ENCODE results near the gene TFPI. TPM values are rescaled to one million over a fixed set of nuclear protein-coding genes. Genes with fewer than 3 reads are reported as not detected.

The TFPI gene
- total RNA-seq, 1 experiment from 2014 or later, result 8.4 TPM

DNA sequence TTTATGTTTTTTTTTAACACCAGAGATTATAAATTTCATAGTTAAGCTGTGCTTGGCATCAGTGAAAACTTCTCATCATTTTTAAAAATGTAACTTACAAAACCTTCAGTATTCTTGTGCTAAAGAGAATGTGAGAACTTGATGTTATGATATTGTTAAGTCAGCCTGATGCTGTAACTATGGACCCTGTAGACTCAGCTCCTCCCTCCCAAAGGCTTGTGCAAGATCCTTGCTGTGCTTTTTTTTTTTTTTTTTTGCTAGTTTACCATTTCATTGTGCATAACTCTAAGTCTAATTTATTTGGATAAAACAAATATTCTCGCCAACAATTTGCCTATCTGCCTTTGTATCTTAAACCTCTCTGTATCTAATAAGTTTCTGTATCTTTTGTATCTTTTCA, 12.9 kb upstream of the TFPI start (continued):
- TF ChIP-seq FOXJ3 (CRISPR knock-in tag; IDR thresholded peaks at IDR 0.05; ENCODE audit: borderline replicate concordance), result no peak
- no peak for TF ChIP-seq ZNF423 (CRISPR knock-in tag; IDR thresholded peaks at IDR 0.05)
- TF ChIP-seq ZBTB21 (CRISPR knock-in tag; IDR thresholded peaks at IDR 0.05; ENCODE audit: borderline replicate concordance), result no peak
- TF ChIP-seq SMAD3 (CRISPR knock-in tag; IDR thresholded peaks at IDR 0.05; ENCODE audit: borderline replicate concordance), result no peak
- TF ChIP-seq FOXP1 (CRISPR knock-in tag; IDR thresholded peaks at IDR 0.05; ENCODE audit: borderline replicate concordance), result no peak
- TF ChIP-seq, protein P1, sequence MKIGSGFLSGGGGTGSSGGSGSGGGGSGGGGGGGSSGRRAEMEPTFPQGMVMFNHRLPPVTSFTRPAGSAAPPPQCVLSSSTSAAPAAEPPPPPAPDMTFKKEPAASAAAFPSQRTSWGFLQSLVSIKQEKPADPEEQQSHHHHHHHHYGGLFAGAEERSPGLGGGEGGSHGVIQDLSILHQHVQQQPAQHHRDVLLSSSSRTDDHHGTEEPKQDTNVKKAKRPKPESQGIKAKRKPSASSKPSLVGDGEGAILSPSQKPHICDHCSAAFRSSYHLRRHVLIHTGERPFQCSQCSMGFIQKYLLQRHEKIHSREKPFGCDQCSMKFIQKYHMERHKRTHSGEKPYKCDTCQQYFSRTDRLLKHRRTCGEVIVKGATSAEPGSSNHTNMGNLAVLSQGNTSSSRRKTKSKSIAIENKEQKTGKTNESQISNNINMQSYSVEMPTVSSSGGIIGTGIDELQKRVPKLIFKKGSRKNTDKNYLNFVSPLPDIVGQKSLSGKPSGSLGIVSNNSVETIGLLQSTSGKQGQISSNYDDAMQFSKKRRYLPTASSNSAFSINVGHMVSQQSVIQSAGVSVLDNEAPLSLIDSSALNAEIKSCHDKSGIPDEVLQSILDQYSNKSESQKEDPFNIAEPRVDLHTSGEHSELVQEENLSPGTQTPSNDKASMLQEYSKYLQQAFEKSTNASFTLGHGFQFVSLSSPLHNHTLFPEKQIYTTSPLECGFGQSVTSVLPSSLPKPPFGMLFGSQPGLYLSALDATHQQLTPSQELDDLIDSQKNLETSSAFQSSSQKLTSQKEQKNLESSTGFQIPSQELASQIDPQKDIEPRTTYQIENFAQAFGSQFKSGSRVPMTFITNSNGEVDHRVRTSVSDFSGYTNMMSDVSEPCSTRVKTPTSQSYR (CRISPR knock-in tag; IDR thresholded peaks at IDR 0.05), result no peak

DNA sequence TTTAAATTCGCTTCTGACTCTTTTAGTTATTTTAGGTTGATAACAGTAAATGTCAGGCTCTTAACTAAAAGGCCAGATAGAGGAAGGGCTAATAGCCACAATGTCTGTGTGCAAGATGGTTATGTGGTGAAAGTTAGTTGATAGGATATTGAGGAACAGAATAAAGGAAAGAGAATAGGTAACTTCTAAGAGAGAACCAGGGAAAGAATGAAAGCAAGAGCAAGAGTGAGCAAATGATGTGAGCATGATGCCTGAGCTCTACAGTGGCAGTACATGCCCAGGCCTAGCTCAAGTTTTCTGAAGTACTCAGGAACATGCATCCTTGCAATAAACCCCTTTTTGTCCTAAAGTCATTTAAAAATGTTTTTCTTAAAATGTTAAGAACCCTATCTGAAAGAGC, 12.5 kb upstream of the TFPI start:
- POLR2A ChIA-PET, result no interaction called here
- Mint-ChIP-seq H3K27ac (peak overlapping the region; percentile 85), H3K27me3 (ENCODE audit: low read depth) (no peaks in the 10 kb centered on the region), H3K4me3 (no peak overlapping the region), H3K4me1 (peaks cover 31% of the 10 kb centered on the region), H3K9me3 (no peaks in the 10 kb centered on the region), H3K36me3 (peaks cover 7% of the 10 kb centered on the region)
- ATAC-seq (peak; percentile 55), DNase-seq (ENCODE audit: low spot score) (no peak)
- TF ChIP-seq, protein P2, sequence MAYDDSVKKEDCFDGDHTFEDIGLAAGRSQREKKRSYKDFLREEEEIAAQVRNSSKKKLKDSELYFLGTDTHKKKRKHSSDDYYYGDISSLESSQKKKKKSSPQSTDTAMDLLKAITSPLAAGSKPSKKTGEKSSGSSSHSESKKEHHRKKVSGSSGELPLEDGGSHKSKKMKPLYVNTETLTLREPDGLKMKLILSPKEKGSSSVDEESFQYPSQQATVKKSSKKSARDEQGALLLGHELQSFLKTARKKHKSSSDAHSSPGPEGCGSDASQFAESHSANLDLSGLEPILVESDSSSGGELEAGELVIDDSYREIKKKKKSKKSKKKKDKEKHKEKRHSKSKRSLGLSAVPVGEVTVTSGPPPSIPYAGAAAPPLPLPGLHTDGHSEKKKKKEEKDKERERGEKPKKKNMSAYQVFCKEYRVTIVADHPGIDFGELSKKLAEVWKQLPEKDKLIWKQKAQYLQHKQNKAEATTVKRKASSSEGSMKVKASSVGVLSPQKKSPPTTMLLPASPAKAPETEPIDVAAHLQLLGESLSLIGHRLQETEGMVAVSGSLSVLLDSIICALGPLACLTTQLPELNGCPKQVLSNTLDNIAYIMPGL (CRISPR knock-in tag; IDR thresholded peaks at IDR 0.05), result no peak
- no peak for TF ChIP-seq ZNF138 (CRISPR knock-in tag; conservative IDR thresholded peaks at IDR 0.05)
- no peak for TF ChIP-seq MXD4 (CRISPR knock-in tag; IDR thresholded peaks at IDR 0.05; ENCODE audit: borderline replicate concordance)
- TF ChIP-seq SOX15 (CRISPR knock-in tag; IDR thresholded peaks at IDR 0.05), result no peak
- TF ChIP-seq, protein P3, sequence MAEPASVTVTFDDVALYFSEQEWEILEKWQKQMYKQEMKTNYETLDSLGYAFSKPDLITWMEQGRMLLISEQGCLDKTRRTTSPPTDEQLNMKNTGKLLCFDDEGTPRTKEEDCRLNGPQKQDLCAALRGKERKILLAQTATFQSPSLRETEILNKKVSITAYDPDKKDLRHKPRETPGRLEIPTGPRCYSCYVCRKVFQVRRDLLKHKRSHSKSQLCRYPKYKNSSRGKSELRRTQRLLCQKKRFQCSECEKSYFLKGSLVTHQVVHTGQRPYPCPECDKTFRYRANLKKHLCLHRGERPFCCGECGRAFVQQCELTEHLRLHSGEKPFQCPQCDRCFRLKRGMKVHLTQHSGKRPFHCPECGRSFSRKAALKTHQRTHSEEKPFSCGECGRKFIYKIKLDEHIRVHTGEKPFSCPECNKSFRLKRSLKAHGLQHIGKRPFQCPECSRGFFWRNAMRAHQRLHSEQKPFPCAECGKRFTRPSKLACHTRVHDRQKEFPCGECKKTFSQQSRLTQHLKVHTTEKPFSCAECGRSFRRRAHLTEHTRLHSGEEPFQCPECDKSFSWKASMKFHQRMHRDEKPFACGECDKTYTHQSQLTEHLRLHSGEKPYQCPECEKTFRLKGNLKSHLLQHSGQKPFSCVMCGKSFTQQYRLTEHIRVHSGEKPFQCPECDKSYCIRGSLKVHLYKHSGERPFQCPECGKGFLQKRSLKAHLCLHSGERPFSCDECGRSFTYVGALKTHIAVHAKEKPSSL (CRISPR knock-in tag; conservative IDR thresholded peaks at IDR 0.05), result no peak
- TF ChIP-seq, protein P4, sequence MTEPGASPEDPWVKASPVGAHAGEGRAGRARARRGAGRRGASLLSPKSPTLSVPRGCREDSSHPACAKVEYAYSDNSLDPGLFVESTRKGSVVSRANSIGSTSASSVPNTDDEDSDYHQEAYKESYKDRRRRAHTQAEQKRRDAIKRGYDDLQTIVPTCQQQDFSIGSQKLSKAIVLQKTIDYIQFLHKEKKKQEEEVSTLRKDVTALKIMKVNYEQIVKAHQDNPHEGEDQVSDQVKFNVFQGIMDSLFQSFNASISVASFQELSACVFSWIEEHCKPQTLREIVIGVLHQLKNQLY (CRISPR knock-in tag; IDR thresholded peaks at IDR 0.05), result no peak
- TF ChIP-seq, protein P5, sequence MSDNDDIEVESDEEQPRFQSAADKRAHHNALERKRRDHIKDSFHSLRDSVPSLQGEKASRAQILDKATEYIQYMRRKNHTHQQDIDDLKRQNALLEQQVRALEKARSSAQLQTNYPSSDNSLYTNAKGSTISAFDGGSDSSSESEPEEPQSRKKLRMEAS (CRISPR knock-in tag; IDR thresholded peaks at IDR 0.05), result no peak
- CTCF ChIA-PET, result interaction anchor here (0.6 to 3.0 kb wide), 4 partner anchors 14 to 1381 kb away, joined by 3 to 14 read pairs (median 8); no protein-coding TSS in a partner anchor

DNA sequence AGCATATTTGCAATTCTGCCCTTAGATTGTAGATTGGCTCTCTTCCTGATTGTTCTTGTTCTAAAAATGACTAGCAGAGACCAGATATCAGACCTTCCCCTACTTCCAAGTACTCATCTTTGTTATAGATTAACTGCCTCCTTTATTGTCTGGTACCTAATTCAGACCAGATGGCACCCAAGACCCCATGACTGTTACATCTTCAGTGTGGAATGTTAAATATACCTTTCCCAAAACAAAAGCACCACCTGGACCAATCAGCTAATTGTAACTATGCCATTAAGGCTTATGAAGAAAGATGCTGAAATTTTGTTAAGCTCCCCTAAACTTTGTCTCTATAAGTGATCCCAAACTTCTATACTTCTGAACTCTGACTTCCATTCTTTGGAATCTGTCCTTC, 12.0 kb upstream of the TFPI start:
- H3K27ac Mint-ChIP-seq, result peak overlapping the region; percentile 85
- ATAC-seq (peak; percentile 60), DNase-seq (ENCODE audit: low spot score) (no peak)
- no peaks in the 10 kb centered on the region for H3K9me3 Mint-ChIP-seq
- no peak overlapping the region for H3K4me3 Mint-ChIP-seq
- peaks cover 31% of the 10 kb centered on the region for H3K4me1 Mint-ChIP-seq
- no peaks in the 10 kb centered on the region for H3K27me3 Mint-ChIP-seq (ENCODE audit: low read depth)
- CTCF ChIA-PET, result interaction anchor here (2.0 to 3.0 kb wide), 2 partner anchors 15 to 66 kb away, joined by 13 to 14 read pairs; no protein-coding TSS in a partner anchor
- peaks cover 7% of the 10 kb centered on the region for H3K36me3 Mint-ChIP-seq
- TF ChIP-seq, protein P6, sequence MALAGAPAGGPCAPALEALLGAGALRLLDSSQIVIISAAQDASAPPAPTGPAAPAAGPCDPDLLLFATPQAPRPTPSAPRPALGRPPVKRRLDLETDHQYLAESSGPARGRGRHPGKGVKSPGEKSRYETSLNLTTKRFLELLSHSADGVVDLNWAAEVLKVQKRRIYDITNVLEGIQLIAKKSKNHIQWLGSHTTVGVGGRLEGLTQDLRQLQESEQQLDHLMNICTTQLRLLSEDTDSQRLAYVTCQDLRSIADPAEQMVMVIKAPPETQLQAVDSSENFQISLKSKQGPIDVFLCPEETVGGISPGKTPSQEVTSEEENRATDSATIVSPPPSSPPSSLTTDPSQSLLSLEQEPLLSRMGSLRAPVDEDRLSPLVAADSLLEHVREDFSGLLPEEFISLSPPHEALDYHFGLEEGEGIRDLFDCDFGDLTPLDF (CRISPR knock-in tag; IDR thresholded peaks at IDR 0.05), result no peak
- TF ChIP-seq, protein P1 (CRISPR knock-in tag; IDR thresholded peaks at IDR 0.05), result no peak
- TF ChIP-seq HMGA2 (CRISPR knock-in tag; IDR thresholded peaks at IDR 0.05) (no peak), ZNF416 (CRISPR knock-in tag; IDR thresholded peaks at IDR 0.05) (no peak), NFE2L1 (CRISPR knock-in tag; IDR thresholded peaks at IDR 0.05) (no peak)
- TF ChIP-seq, protein P5 (CRISPR knock-in tag; IDR thresholded peaks at IDR 0.05), result no peak
- TF ChIP-seq, protein P7, sequence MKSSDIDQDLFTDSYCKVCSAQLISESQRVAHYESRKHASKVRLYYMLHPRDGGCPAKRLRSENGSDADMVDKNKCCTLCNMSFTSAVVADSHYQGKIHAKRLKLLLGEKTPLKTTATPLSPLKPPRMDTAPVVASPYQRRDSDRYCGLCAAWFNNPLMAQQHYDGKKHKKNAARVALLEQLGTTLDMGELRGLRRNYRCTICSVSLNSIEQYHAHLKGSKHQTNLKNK (CRISPR knock-in tag; IDR thresholded peaks at IDR 0.05), result no peak
- POLR2A ChIA-PET, result no interaction called here
